SHP77 treated with DMSO at 0.1 percent for 48 hours (cell line): Measurements from ENCODE around the gene GDPD3.
A peak's percentile ranks its signal among the peaks of the same experiment; 100 is the strongest.
"Not testable (repeated sequence)": the region's sequence is repeated elsewhere in the genome, so short reads cannot be mapped to it uniquely, and the experiment has no call there.

Experiments used
- DNase-seq: peaks from one replicate; lab custom pipeline; 2025; lab: John Stamatoyannopoulos, UW

The GDPD3 gene

DNA sequence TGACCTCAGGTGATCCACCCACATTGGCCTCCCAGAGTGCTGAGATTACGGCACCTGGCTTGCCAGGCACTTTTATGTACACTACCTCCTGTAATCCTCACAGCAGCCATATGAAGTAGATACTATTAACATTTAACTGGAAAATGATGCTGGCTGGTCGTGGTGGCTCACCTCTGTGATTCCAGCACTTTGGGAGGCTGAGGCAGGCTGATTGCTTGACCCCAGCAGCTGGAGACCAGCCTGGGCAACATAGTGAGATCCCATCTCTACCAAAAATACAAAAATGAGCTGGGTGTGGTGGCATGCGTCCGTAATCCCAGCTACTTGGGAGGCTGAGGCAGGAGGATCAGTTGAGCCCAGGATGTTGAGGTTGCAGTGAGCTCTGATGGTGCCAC is 11.6 kb upstream of the GDPD3 start:
- no peak for DNase-seq

GRCh38 chr16:30122604-30123160 is 9.3 kb upstream of the GDPD3 start:
- DNase-seq: no peak

DNA sequence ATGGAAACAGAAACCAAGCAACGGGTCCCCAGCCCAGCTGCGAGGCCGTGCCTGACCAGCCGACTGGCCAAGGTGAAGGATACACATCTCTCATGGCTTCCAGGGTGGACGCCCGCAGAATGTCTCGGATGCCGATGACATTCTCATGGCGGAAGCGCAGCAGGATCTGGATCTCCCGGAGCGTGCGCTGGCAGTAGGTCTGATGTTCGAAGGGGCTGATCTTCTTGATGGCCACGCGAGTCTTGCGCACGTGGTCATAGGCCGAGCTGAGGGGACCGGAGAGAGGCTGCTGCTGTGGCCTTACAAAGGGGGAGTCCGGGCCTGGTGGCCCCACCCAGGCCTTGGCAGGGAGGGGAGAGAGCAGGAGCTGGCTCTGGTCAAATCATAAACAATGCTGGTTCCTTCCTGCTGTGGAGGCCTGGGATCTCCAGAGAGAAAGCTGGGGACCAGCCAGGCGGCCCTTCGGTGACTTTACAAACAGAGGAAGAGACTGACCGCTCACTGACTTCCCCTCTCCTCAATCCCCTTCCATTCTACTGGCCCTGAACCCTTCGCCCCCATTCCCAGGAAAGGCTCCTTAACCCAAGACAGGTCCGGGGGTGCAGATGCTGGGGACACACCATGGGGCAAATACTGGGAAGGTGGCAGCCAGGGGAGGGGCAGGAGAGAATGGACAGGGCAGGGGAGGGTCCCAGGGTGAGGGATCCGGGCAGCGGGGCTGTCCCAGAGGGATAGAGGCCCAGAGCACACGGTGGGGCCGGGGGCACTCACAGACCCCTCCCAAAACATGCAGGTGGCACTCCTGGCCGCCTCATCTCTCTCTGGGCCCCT is 8.6 kb upstream of the GDPD3 start:
- DNase-seq: no peak

- DNase-seq: no peak
These were observed 7.2 kb upstream of the GDPD3 start for GRCh38 chr16:30120340-30121105.

DNA sequence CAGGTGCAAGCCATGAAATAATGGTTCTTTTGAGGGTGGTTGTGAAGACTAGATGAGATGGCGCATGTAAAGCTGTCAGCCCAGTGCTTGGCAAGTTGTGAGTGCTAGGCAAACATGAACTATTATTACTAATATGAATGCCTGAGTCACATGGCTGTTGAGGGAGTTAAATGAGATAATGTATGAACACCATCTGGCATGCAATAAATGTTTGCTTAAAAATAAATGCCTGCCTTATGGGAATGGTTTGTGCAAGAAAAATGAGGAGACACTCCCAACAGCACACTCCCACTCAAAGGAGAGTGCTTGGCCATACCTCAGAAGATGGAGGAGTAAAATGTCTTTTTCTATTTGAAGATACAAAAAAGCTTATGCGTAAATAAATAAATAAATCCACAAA is 6.1 kb upstream of the GDPD3 start:
- DNase-seq: no peak

- no peak for DNase-seq
These were observed 4.4 kb upstream of the GDPD3 start for GRCh38 chr16:30117768-30118167.

- DNase-seq: no peak
These were observed 3.2 kb upstream of the GDPD3 start for GRCh38 chr16:30116291-30117207.

DNA sequence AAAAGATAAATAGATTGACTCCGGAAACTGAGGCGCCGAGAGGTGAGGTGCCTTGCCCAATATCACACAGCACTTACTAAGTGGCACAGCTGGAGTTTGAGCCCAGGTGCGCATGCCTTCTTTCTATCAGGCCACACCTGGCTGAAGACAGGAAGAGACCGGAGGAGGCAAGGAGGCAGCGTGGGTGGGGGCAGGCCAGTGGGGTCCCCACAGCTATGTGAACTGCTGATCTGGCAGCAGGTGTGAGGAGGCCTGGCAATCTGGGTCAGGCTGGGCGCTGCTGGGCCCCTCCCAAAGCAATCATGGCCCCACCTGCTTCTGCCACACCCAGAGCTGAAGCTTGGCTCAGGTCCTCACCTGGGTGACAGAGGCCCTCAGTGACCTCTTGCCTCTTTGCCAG is 1.9 kb upstream of the GDPD3 start:
- DNase-seq: no peak

DNA sequence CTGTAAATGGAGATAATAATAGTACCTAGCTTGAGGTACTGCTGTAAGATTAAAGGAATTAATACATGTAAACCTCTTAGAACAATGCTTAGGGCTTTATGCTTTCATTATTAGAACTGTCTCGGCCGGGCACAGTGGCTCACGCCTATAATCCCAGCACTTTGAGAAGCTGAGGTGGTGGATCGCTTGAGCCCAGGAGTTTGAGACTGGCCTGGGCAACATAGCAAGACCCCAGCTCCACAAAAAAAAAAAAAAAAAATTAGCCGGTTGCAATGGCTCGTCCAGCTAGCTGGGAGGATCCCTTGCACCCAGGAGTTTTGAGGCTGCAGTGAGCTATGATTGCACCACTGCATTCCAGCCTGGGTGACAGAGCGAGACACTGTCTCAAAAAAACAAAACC is 1.5 kb upstream of the GDPD3 start:
- DNase-seq: not testable (repeated sequence)

DNA sequence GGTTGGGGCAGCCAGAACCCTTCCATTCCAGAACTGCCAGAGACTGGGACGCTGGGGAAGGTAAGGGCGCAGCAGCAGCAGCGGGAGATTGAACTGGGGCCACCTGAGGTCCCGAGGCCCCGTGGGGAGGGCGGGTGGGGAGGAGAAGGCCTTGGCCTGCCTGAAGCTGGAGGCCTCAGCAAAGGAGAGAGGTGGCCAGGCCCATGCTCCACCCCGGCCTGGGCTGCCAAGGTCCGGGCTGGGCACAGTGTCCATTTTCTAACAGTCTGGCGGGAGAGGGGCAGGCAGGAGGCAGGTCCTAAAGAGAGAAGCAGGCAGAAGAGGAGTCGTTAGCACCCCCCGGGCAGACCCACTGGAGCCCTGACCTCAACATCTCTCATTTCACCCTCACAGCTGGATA is 1.1 kb upstream of the GDPD3 start:
- DNase-seq: no peak

- no peak for DNase-seq
These were observed 485 bp upstream of the GDPD3 start for GRCh38 chr16:30113711-30114333.

GRCh38 chr16:30112197-30113030 is 923 bp downstream of the GDPD3 start:
- peak; percentile 39 for DNase-seq

GRCh38 chr16:30110661-30111060 is 2.7 kb downstream of the GDPD3 start:
- no peak for DNase-seq

- DNase-seq: no peak
These were observed 5.1 kb downstream of the GDPD3 start for GRCh38 chr16:30108059-30108850.

- DNase-seq: no peak
These were observed 8.8 kb downstream of the GDPD3 start for GRCh38 chr16:30104492-30104891.

DNA sequence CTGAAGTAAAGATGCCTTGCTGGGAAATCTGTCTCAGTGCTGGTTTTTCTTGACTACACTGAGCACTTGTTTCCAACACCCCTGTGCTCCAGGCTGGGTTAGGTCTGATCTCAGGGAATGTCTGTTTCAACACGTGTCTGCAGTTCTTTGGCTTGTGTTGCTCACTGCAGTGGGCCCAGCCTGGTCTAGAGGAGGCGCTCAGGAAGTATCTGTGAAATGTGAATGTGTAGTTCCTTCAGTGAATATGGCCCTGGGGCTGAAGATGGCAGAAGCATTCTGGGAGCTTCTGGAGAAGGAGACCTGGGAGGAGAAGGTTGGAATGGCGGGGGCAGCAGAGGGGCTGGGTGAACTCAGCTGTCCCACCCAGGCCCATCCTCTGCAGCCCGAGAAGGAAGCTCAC is 9.2 kb downstream of the GDPD3 start:
- no peak for DNase-seq

GRCh38 chr16:30096862-30097563 is 16.3 kb downstream of the GDPD3 start:
- no peak for DNase-seq

DNA sequence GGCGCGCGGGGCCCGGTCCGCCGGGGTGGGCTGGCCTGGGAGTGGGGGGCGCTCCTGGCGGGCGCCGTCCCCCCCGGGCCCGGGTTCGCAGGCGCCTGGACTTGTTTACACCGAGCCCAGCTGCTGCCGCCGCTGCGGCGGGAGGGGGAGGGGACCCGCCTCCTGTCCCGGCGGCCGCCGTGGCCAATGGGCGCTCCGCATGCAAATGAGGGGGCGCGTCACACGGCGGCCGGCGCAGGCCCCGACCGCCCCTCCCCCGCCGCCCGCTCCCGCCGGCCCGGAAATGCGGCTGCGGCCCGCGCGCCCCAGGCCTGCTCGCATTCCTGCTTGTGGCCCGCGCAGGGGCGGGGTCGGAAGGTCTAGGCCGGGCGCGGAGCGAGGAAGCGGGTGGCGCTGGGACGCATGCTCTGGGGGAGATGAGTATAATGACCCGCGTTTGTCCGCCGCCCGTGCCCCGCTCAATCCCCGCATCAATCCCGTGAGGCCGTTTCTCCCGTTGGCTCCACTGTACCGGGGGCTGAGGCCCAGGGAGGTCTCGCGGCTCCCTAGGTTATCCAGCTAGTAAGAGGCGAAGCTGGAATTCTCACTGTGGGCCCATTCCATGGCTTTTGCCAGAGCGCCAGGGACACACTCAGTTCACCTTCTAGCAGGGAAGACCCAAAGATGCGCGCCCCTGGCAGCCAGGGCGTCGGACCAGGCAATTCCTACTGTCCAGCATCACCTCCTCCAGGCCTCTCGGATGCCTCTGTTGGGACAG is 17.1 kb downstream of the GDPD3 start, which contains the start of gene YPEL3:
YPEL3 (minus strand) TSS at position 109 of the 757 bp plus-strand sequence. CDS start 731 bp downstream, outside the sequence.
- peak; percentile 68 for DNase-seq
